Duodenal mucosa (tissue), 2 donors: ENCODE measurements around the gene DEXI.
A peak's percentile ranks its signal among the peaks of the same experiment; 100 is the strongest.

Experiments
- H3K27ac ChIP-seq: one replicate; pipeline ENCODE4 v1.7.0; 2013; ENCODE audit warnings: low read depth, low read length
- H3K27me3 ChIP-seq, 2 donors: one replicate each; pipeline ENCODE4 v1.7.0; 2013; ENCODE audit warnings: low read length in 2 of 2, control low read depth in 1 of 2; ENCODE audit not compliant: insufficient read depth in 2 of 2, control insufficient read depth in 1 of 2
- H3K36me3 ChIP-seq, 2 donors: one replicate each; pipeline ENCODE4 v1.7.0; 2013; ENCODE audit warnings: low read length in 2 of 2, control low read depth in 1 of 2; ENCODE audit not compliant: insufficient read depth in 2 of 2, control insufficient read depth in 1 of 2
- H3K4me1 ChIP-seq, 2 donors: one replicate each; pipeline ENCODE4 v1.7.0; 2013; ENCODE audit warnings: low read length in 2 of 2, control low read depth in 1 of 2; ENCODE audit not compliant: insufficient read depth in 2 of 2, control insufficient read depth in 1 of 2
- H3K4me3 ChIP-seq, 2 donors: one replicate each; pipeline ENCODE4 v1.7.0; 2013; ENCODE audit warnings: low read length in 2 of 2, low read depth in 1 of 2
- H3K9ac ChIP-seq, 2 donors: one replicate each; pipeline ENCODE4 v1.7.0; 2013; ENCODE audit warnings: low read length in 2 of 2, low read depth in 1 of 2
- H3K9me3 ChIP-seq, 2 donors: one replicate each; pipeline ENCODE4 v1.7.0; 2013; ENCODE audit warnings: low read length in 2 of 2, control low read depth in 1 of 2; ENCODE audit not compliant: control insufficient read depth in 1 of 2

DEXI gene

GRCh38 chr16:10881479-10882030 lies 60.7 kb downstream of the DEXI start:
- Histone ChIP-seq H3K9me3 (no peaks in the 10 kb centered on the region), H3K4me1 (peaks cover 49 to 51% of the 10 kb centered on the region in 2 donors), H3K4me3 (no peak overlapping the region), H3K36me3 (peaks cover 0 to 5% of the 10 kb centered on the region in 2 donors), H3K27me3 (no peaks in the 10 kb centered on the region), H3K9ac (no peak overlapping the region), H3K27ac (no peak overlapping the region)

DNA sequence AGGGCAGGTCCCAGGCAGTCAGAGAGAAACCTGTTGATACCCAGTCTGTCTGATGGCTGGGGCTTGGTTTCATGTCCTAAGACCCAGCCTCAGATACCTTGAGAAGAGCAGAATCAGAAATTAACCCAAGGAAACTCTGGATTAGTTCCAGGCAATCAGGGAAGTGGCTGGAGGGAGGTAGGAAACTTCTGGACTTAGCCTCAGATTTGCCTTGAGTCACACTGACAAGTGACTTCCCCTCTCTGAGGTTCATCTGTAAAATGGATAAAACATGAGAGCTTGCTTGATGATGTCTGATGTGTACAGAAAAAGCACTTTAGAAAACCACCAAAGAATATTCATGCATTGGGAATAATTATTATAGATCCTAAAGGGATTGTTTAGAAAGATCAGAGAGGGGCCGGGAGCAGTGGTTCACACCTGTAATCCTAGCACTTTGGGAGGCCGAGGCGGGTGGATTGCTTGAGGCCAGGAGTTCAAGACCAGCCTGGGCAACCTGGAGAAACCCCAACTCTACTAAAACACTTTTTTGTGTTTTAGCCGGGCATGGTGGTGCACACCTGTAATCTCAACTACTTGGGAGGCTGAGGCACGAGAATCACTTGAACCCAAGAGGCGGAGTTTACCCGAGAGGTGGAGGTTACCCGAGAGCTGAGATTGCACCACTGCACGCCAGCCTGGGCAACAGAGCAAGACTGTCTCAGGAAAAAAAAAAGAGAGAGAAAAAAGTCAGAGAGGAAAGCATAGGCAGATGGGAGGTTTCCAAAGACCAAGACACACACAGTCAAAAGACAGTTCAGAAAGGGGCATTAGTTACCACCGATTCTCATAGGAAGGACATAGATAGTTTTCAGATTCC lies 61.4 kb downstream of the DEXI start:
- Histone ChIP-seq H3K27ac (no peak overlapping the region), H3K9ac (peak overlapping the region in 1 of 2 donors; percentile 86), H3K9me3 (no peaks in the 10 kb centered on the region), H3K36me3 (peaks cover 0 to 5% of the 10 kb centered on the region in 2 donors), H3K4me1 (peaks cover 49 to 51% of the 10 kb centered on the region in 2 donors), H3K27me3 (no peaks in the 10 kb centered on the region), H3K4me3 (peak overlapping the region; percentile 87 to 88)

GRCh38 chr16:10879681-10880589 lies 62.3 kb downstream of the DEXI start:
- Histone ChIP-seq H3K36me3 (no peaks in the 10 kb centered on the region), H3K27ac (peak overlapping the region; percentile 68), H3K9me3 (no peaks in the 10 kb centered on the region), H3K9ac (peak overlapping the region; percentile 69 to 86), H3K27me3 (no peaks in the 10 kb centered on the region), H3K4me3 (peak overlapping the region; percentile 87 to 88), H3K4me1 (peaks cover 49 to 51% of the 10 kb centered on the region in 2 donors)
